Mesendoderm (in vitro differentiated cells): ENCODE results near the gene DOLPP1.

ENCODE experiments used
- DNase-seq: peaks from one replicate; pipeline ENCODE4 v3.0.0; 2013
- H2AK5ac ChIP-seq: 2 replicates; pipeline ENCODE4 v1.6.1; 2013; ENCODE audit warnings: low read length, inconsistent platforms
- H2BK120ac ChIP-seq: 2 replicates; pipeline ENCODE4 v1.6.1; 2013; ENCODE audit warnings: low read depth, mild to moderate bottlenecking, low read length, moderate library complexity, mixed read lengths
- H2BK15ac ChIP-seq: replicated peaks from 2 replicates; pipeline ENCODE4 v1.6.1; 2013; ENCODE audit warnings: low read depth, mild to moderate bottlenecking, moderate library complexity
- H2BK5ac ChIP-seq: 2 replicates; pipeline ENCODE4 v1.6.1; 2013; ENCODE audit warnings: low read length, inconsistent platforms
- H3K18ac ChIP-seq: 2 replicates; pipeline ENCODE4 v1.6.1; 2013; ENCODE audit warnings: mild to moderate bottlenecking, low read length, mixed read lengths
- H3K23ac ChIP-seq: one replicate; pipeline ENCODE4 v1.6.1; 2013; ENCODE audit warnings: low read length
- H3K27ac ChIP-seq: 2 replicates; pipeline ENCODE4 v1.5.1; 2013; ENCODE audit warnings: low read depth, mild to moderate bottlenecking, inconsistent platforms, low read length, moderate library complexity
- H3K27me3 ChIP-seq: 2 replicates; pipeline ENCODE4 v1.6.1; 2013; ENCODE audit warnings: low read length, control low read depth, mild to moderate bottlenecking, inconsistent platforms; ENCODE audit not compliant: insufficient read depth, poor library complexity
- H3K36me3 ChIP-seq: 2 replicates; pipeline ENCODE4 v1.6.1; 2013; ENCODE audit warnings: low read length, inconsistent platforms; ENCODE audit not compliant: control insufficient read depth, insufficient read depth
- H3K4ac ChIP-seq: one replicate; pipeline ENCODE4 v1.6.1; 2013; ENCODE audit warnings: low read depth, mild to moderate bottlenecking, low read length, moderate library complexity
- H3K4me1 ChIP-seq: 2 replicates; pipeline ENCODE4 v1.6.1; 2013; ENCODE audit warnings: low read depth, low read length, inconsistent platforms; ENCODE audit not compliant: control insufficient read depth
- H3K4me2 ChIP-seq: 2 replicates; pipeline ENCODE4 v1.6.1; 2013; ENCODE audit warnings: low read length
- H3K4me3 ChIP-seq: 2 replicates; pipeline ENCODE4 v1.5.1; 2013; ENCODE audit warnings: mild to moderate bottlenecking, low read length
- H3K56ac ChIP-seq: one replicate; pipeline ENCODE4 v1.6.1; 2013; ENCODE audit warnings: low read length
- H3K79me1 ChIP-seq: 2 replicates; pipeline ENCODE4 v1.6.1; 2013; ENCODE audit warnings: low read length, inconsistent platforms
- H3K79me2 ChIP-seq: 2 replicates; pipeline ENCODE4 v1.6.1; 2013; ENCODE audit warnings: mild to moderate bottlenecking, low read length; ENCODE audit not compliant: control insufficient read depth, insufficient read depth
- H3K9ac ChIP-seq: 2 replicates; pipeline ENCODE4 v1.6.1; 2013; ENCODE audit warnings: low read length, inconsistent platforms
- H4K5ac ChIP-seq: one replicate; pipeline ENCODE4 v1.6.1; 2013; ENCODE audit warnings: low read length
- H4K8ac ChIP-seq: one replicate; pipeline ENCODE4 v1.6.1; 2013; ENCODE audit warnings: low read depth, mild to moderate bottlenecking, control low read depth, low read length, moderate library complexity
- WGBS: extraction: QIAGEN DNeasy Blood & Tissue Kit; methylation state at CpG from one replicate; pipeline ENCODE4 v1.1.7; 2013; ENCODE audit warnings: low lambda C conversion rate, missing lambda C conversion rate; ENCODE audit not compliant: insufficient coverage; ENCODE audit errors: extremely low coverage; 5-methylcytosine and 5-hydroxymethylcytosine counted together

Gene DOLPP1

GRCh38 chr9:129137292-129138143 lies 56.6 kb downstream of the DOLPP1 start:
- H3K4me2 ChIP-seq = no peak overlapping the region
- H4K8ac ChIP-seq = no peak overlapping the region
- peaks cover 9% of the 10 kb centered on the region for H3K79me1 ChIP-seq
- H3K4me3 ChIP-seq = no peak overlapping the region
- H2AK5ac ChIP-seq = no peak overlapping the region
- H2BK120ac ChIP-seq = no peak overlapping the region
- H2BK15ac ChIP-seq = no peak overlapping the region
- H3K4me1 ChIP-seq = peaks cover 7% of the 10 kb centered on the region
- H3K9ac ChIP-seq = no peak overlapping the region
- no peak overlapping the region for H3K27ac ChIP-seq
- H3K18ac ChIP-seq = no peak overlapping the region
- no peak overlapping the region for H4K5ac ChIP-seq
- H2BK5ac ChIP-seq = no peak overlapping the region
- no peak overlapping the region for H3K56ac ChIP-seq
- WGBS = no CpG with 5 or more reads among the region's 19 CpGs
- DNase-seq = no peak
- no peak overlapping the region for H3K23ac ChIP-seq
- H3K4ac ChIP-seq = no peak overlapping the region
- H3K27me3 ChIP-seq = no peaks in the 10 kb centered on the region
- peaks cover 2% of the 10 kb centered on the region for H3K36me3 ChIP-seq
- peaks cover 11% of the 10 kb centered on the region for H3K79me2 ChIP-seq

- Histone ChIP-seq H3K79me2 (peaks cover 11% of the 10 kb centered on the region), H2BK5ac (no peak overlapping the region), H3K4me3 (no peak overlapping the region), H3K4me1 (peaks cover 11% of the 10 kb centered on the region), H3K56ac (no peak overlapping the region), H3K36me3 (peaks cover 5% of the 10 kb centered on the region), H2AK5ac (no peak overlapping the region), H4K5ac (no peak overlapping the region), H3K4ac (no peak overlapping the region), H2BK120ac (no peak overlapping the region), H3K27me3 (no peaks in the 10 kb centered on the region), H3K4me2 (no peak overlapping the region), H3K23ac (no peak overlapping the region), H3K79me1 (peaks cover 9% of the 10 kb centered on the region), H4K8ac (no peak overlapping the region), H3K27ac (no peak overlapping the region), H2BK15ac (no peak overlapping the region), H3K9ac (no peak overlapping the region), H3K18ac (no peak overlapping the region)
- no peak for DNase-seq
- WGBS = no CpG with 5 or more reads among the region's 9 CpGs
Observed at GRCh38 chr9:129138144-129138462, 57.2 kb downstream of the DOLPP1 start.

GRCh38 chr9:129138476-129139232 lies 57.7 kb downstream of the DOLPP1 start:
- Histone ChIP-seq H3K18ac (no peak overlapping the region), H3K27ac (peak overlapping the region; percentile 10), H3K79me2 (peaks cover 11% of the 10 kb centered on the region), H2AK5ac (peak overlapping the region; percentile 39), H3K36me3 (peaks cover 3% of the 10 kb centered on the region), H4K5ac (no peak overlapping the region), H3K79me1 (peaks cover 9% of the 10 kb centered on the region), H2BK15ac (no peak overlapping the region), H3K56ac (peak overlapping the region; percentile 74), H4K8ac (no peak overlapping the region), H3K4me2 (no peak overlapping the region), H3K4me3 (no peak overlapping the region), H3K9ac (peak overlapping the region; percentile 27), H3K4me1 (peaks cover 13% of the 10 kb centered on the region), H3K27me3 (no peaks in the 10 kb centered on the region), H2BK120ac (no peak overlapping the region), H2BK5ac (no peak overlapping the region), H3K4ac (no peak overlapping the region), H3K23ac (no peak overlapping the region)
- no peak for DNase-seq
- no CpG with 5 or more reads among the region's 21 CpGs for WGBS

GRCh38 chr9:129139233-129139992 lies 58.5 kb downstream of the DOLPP1 start:
- no CpG with 5 or more reads among the region's 13 CpGs for WGBS
- H3K18ac ChIP-seq = peak overlapping the region; percentile 64
- DNase-seq = peak; percentile 93
- peaks cover 5% of the 10 kb centered on the region for H3K36me3 ChIP-seq
- peak overlapping the region; percentile 31 for H2BK120ac ChIP-seq
- H3K4me3 ChIP-seq = no peak overlapping the region
- H3K56ac ChIP-seq = peak overlapping the region; percentile 88
- H4K5ac ChIP-seq = no peak overlapping the region
- peak overlapping the region; percentile 19 for H2AK5ac ChIP-seq
- no peak overlapping the region for H2BK15ac ChIP-seq
- peak overlapping the region; percentile 69 for H3K23ac ChIP-seq
- H3K4ac ChIP-seq = peak overlapping the region; percentile 74
- peak overlapping the region; percentile 92 for H3K27ac ChIP-seq
- H3K4me1 ChIP-seq = peaks cover 13% of the 10 kb centered on the region
- no peaks in the 10 kb centered on the region for H3K27me3 ChIP-seq
- peak overlapping the region; percentile 25 for H3K4me2 ChIP-seq
- H3K9ac ChIP-seq = peak overlapping the region; percentile 89
- H4K8ac ChIP-seq = no peak overlapping the region
- H2BK5ac ChIP-seq = peak overlapping the region; percentile 94
- H3K79me1 ChIP-seq = peaks cover 12% of the 10 kb centered on the region
- peaks cover 11% of the 10 kb centered on the region for H3K79me2 ChIP-seq

- Histone ChIP-seq H3K79me2 (peaks cover 11% of the 10 kb centered on the region), H3K4me3 (peak overlapping the region; percentile 19), H3K56ac (peak overlapping the region; percentile 86), H3K27me3 (no peaks in the 10 kb centered on the region), H2AK5ac (peak overlapping the region; percentile 13), H3K79me1 (peaks cover 12% of the 10 kb centered on the region), H3K9ac (peak overlapping the region; percentile 77), H2BK5ac (peak overlapping the region; percentile 76), H3K4me2 (peak overlapping the region; percentile 65), H3K18ac (peak overlapping the region; percentile 92), H3K36me3 (peaks cover 5% of the 10 kb centered on the region), H2BK15ac (peak overlapping the region; percentile 15), H3K27ac (peak overlapping the region; percentile 91), H4K5ac (no peak overlapping the region), H2BK120ac (peak overlapping the region; percentile 88), H3K23ac (peak overlapping the region; percentile 25), H3K4me1 (peaks cover 13% of the 10 kb centered on the region), H4K8ac (peak overlapping the region; percentile 95), H3K4ac (peak overlapping the region; percentile 99)
- DNase-seq = peak; percentile 99
- WGBS = no CpG with 5 or more reads among the region's 11 CpGs
Observed at GRCh38 chr9:129139993-129140396, 59.1 kb downstream of the DOLPP1 start.
